Activated CD8-positive, alpha-beta memory T cell treated with anti-CD3 and anti-CD28 coated beads for 48 hours (primary cell): ENCODE results near the gene CRACR2B.

Experiments
- DNase-seq, 3 experiments: peaks; one replicate each; pipeline ENCODE4 v3.0.0-alpha.2; 2020; ENCODE audit warnings: low read depth in 2 of 3, low spot score in 2 of 3

CRACR2B gene

DNA sequence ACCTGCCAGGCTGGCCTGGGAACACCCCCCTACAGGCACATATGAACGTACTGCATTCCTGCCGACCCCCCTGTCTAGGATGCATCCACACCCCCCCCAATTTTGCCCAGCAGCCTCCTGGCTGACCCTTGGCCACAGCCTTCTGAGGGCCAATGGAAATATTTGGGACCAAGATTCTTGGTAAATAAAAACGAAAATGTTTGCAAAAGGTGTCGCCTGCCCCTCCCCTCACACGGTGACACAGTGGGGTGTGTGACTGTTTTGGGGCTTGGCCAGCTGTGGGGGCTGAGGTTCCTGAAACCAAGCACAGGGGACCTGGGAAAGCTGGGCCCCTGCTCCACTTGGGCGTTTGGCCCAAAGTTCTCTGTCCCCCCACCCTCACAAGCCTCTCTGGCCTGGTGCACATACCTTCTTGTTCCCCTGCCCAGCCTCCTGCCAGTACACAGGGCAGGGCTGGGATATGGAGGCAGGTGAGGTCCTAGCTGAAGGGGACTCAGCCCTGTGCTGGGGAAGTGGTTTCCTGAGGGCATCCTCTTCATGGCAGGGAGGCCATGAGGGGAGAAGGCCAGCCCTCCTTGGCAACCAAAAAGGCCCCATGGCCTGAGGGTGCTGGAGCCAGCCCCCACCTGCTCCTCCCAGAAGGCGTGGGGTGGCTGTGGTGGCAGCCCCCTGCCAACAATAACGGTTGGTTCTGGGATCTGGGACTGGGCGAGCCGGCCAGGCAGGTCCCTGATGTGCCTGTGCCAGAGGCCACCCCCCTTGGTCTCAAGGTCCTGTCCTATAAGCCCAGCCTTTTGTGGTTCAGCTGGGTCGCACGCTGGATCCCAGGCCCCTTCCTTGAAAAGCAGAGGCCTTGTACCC, 2.1 kb upstream of the CRACR2B start:
- no peak for DNase-seq

- no peak for DNase-seq
These were observed 1.5 kb upstream of the CRACR2B start for GRCh38 chr11:826227-826621.

- DNase-seq: no peak
These were observed 928 bp upstream of the CRACR2B start for GRCh38 chr11:826836-827145.

GRCh38 chr11:827146-827896, 398 bp upstream of the CRACR2B start:
- no peak for DNase-seq

- DNase-seq: no peak
These were observed 922 bp downstream of the CRACR2B start for GRCh38 chr11:828506-829175.

GRCh38 chr11:829176-829846, 1.6 kb downstream of the CRACR2B start:
- no peak for DNase-seq

- no peak for DNase-seq
These were observed 2.2 kb downstream of the CRACR2B start for GRCh38 chr11:829847-830294.

GRCh38 chr11:830295-831117, 2.8 kb downstream of the CRACR2B start:
- peak in 1 of 3 experiments; percentile 52 for DNase-seq

DNA sequence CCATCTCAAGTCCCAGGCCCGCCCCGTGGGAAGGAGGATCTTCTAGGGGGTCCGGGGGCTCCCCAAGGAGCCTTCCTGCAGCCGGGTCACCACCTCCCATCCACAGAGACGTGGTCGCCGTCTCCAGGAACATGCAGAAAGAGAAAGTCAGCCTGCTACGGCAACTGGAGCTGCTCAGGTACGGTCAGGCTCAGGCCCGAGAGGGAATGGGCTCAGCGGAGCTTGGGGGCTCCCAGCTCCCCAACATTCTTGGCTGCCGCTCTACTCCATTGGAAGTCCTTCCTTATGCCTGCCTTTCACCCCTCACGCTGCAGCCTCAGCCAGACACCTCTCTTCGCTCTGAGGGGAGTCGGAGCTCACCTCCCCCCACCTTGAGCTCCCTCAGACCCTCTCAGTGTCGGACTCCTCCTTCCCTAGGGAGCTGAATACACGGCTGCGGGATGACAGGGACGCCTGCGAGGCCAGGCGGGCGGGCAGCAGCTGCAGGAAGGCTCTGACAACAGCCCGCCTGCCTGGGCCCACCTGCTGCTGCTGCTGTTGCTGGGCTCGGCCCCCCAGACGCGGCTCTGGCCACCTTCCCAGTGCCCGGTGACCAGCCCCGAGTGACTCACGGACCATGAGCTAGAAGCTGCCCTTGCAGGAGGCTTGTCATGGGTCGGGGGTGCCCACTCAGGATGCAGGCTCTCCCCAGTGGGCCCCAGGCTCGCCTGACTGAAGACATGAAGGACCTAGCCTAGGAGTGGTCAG, 3.6 kb downstream of the CRACR2B start:
- no peak for DNase-seq

GRCh38 chr11:831961-832528, 4.3 kb downstream of the CRACR2B start:
- no peak for DNase-seq

GRCh38 chr11:832529-833113, 4.9 kb downstream of the CRACR2B start, which contains the start of gene CD151:
Gene CD151, plus strand, starts transcription at chr11:832952. Its CDS starts 3,118 bp downstream, at chr11:836070.
- no peak for DNase-seq

DNA sequence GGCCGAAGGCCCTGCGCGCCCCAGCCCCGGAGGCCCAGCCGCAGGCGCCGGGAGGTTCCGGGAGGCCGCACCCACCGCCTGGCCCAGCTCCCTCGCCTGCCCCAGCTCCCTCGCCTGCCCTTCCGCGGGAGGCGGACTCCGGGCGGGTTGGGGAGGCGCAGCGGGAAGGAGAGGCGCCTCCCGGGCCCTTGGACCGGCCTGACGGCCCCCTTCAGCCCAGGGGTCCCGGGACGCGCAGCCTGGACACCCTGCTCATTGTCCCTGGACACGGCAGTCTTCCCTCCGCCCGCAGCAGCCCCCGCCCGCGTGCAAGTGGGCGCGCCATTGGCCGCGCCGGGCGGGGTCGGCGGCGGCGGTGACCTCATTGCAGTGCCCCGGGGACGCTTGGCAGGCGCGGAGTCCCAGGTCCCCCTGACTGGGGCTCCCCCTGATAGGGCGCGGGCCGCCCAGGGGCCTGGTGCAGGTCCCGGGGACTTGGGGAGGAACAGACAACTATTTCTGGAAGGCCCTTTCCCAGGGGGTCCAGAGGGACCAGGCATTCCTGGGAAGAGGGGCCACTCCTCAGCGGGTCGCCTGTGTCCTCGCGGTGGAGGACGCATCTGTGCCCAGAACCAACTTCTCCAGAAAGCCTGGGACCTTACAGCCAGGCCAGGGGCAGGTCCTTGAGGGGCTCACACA, 5.5 kb downstream of the CRACR2B start:
- DNase-seq: no peak

DNA sequence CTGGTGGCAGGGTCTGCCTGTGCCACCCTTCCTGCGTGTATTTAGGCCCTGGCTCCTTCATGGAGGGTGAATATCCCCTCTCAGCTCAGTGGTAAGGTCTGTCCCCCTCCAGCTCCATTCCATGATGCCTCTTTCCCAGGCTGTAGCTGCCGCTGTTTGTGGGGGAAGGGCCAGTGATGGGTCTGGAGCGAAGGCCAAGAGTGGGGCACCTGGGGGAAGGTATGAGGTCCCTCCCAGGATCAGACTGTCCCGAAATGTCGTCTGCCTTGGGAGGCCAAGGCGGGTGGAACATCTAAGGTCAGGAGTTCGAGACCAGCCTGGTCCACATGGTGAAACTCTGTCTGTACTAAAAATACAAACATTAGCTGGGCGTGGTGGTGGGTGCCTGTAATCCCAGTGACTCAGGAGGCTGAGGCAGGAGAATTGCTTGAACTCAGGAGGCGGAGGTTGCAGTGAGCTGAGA, 6.2 kb downstream of the CRACR2B start:
- DNase-seq: no peak

- DNase-seq: no peak
These were observed 6.9 kb downstream of the CRACR2B start for GRCh38 chr11:834371-835316.

- no peak for DNase-seq
These were observed 8.6 kb downstream of the CRACR2B start for GRCh38 chr11:836274-836673.

DNA sequence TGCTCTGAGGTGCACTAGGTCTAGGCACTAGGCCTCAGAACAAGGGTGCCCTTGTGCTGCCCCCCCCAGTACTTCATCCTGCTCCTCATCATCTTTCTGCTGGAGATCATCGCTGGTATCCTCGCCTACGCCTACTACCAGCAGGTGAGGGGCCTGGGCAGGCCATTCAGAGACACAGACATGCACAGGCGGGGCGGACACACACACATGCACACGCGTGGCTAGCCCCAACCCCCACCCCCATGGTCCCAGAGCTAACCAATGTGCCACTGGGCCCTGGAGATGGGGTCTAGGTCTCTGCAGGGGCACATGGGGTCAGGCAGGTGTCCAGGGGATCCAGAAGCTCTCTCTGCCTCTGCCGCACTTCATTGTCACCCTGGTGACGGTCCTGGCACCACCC, 9.0 kb downstream of the CRACR2B start:
- no peak for DNase-seq
